Subcutaneous adipose tissue (tissue), 4 donors: ENCODE results near the gene PIK3R2. TPM values are rescaled to one million over a fixed set of nuclear protein-coding genes. Genes with fewer than 3 reads are reported as not detected.

ENCODE experiments used
- total RNA-seq, 4 donors: library from RNA; depleted of rRNA; stranded (reverse); fragments of >200 nt; gene quantifications; one replicate each; pipeline ENCODE4 v1.1.0, GENCODE V29; 2016
- TF ChIP-seq, protein P1 (sequence below): fragments of 450-650 bp; IDR thresholded peaks from one replicate; pipeline ENCODE4 v1.5.1; 2016; ENCODE audit warnings: low read depth, mild to moderate bottlenecking, control low read depth, antibody characterized with exemption, moderate library complexity

Gene PIK3R2
- total RNA-seq, 4 donors from 2014 or later = 4.7 to 10.0 (median 7.0) TPM

DNA sequence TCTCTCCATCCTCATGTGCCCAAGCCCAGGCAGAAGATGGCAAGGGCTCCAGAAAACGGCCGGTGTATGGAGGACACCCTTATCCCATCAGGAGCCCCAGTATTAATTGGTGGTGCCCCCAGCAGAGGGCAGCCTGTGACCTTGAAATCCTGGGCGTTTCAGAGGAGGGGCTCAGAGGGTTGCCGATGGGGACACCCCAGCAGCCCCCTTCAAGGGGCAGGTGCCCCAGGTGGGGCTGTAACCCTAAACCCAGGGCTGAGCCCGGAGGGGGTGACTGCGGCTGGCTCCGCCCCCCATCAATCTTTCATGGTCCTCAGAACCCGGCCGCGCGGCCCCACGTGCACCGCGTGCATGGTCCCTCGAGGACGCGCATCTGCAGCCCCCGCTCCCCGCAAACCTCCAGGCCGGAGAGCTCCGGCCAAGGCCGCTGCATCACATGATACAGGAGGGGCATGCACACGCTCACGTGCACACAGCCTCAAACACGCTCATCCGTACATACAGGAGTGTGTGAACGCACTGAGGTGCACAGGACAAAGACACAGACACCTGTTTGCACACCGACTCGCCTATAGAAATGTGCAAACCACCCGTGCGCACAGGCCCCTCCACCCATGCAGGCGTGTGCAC lies 49.9 kb downstream of the PIK3R2 start:
- TF ChIP-seq, protein P1, sequence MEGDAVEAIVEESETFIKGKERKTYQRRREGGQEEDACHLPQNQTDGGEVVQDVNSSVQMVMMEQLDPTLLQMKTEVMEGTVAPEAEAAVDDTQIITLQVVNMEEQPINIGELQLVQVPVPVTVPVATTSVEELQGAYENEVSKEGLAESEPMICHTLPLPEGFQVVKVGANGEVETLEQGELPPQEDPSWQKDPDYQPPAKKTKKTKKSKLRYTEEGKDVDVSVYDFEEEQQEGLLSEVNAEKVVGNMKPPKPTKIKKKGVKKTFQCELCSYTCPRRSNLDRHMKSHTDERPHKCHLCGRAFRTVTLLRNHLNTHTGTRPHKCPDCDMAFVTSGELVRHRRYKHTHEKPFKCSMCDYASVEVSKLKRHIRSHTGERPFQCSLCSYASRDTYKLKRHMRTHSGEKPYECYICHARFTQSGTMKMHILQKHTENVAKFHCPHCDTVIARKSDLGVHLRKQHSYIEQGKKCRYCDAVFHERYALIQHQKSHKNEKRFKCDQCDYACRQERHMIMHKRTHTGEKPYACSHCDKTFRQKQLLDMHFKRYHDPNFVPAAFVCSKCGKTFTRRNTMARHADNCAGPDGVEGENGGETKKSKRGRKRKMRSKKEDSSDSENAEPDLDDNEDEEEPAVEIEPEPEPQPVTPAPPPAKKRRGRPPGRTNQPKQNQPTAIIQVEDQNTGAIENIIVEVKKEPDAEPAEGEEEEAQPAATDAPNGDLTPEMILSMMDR = no peak

DNA sequence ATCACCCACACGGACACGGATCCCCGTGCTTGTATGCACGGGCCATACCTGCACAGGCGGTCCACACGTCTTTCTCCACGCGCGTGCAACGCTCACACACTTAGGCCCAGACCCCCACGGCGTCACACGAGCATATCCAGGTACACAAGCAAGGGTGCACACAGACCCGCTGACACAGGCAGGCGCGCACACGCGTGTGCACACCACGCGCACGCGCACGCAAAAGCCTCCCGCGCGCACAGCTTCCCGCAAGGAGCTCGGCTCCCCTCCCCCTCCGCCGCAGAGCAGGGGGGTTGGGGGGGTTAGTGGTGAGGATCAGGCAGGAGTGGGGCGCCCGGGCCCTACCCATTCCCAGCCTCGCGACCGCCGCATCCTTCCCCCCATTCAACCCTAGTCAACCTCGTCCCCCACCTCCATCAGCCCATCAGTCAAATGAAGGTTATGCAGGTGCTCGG lies 50.5 kb downstream of the PIK3R2 start:
- TF ChIP-seq, protein P1 = no peak

DNA sequence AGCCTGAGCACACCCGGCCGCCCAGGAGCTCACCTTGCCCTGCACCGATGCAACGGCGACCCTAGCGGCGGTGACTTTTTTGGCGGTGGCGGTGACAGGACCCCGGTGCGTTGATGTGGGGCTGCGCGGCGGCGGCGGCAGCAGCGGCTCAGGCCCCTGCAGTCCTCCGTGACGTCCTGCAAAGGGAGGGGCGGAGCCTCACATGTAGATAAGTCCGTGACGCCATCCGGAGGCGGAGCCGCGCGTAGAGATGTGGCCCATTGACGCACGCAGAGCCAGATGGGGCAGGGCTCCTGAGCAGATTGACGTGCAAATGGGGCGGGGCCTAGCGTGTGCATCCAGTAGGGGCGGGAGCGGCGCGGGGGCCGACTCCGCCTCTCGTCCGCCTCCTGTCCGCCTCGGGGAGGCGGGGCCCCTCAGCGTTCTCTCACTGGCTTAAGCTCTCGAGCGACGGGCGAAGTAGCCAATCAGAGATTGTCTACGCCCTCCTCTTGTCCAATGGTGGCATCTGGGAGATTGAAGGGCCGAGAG lies 51.0 kb downstream of the PIK3R2 start, which contains the start of gene RAB3A:
Gene RAB3A, minus strand, starts transcription at position 180 of the 531 bp plus-strand sequence. CDS start 1,302 bp downstream, outside the sequence.
- TF ChIP-seq, protein P1 = no peak

DNA sequence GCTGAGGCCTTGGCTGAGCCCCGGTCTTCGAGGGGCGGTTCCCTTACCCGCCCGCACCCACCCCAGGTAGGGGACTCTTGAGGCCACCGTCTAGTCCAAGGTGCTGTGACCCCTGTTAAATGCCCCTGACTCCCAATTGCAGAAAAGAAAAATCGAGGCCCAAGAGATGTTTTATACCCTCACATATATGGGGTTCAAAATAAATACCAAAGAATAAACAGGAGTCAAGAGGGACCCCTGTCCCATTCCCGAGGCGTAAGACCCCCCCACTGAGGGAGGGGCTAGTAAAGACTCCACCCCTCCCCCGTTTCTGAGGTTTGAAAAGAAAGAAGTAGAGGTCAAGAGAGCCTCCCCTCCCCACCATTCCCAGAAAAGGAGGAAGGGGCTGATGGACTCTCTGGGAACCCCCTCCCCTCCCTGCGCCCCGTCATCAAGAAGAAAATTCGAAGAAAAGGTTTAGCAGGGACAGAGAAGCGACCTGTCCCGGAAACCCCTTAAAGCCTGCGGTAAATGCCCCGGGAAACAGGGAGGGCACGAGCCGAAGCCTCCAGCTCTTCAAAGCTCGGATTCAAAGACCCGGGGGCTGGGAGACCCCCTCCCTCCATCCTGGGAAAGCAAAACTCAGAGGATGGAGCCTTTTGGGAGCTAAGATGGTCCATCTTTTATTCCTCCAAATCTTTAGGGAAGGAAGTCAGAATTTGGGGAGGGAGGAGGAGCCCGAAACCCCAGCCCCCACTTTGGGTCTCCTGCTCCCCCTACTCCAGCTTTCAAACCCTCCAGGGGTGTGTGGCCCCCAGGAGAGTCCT lies 51.6 kb downstream of the PIK3R2 start:
- TF ChIP-seq, protein P1 = no peak

DNA sequence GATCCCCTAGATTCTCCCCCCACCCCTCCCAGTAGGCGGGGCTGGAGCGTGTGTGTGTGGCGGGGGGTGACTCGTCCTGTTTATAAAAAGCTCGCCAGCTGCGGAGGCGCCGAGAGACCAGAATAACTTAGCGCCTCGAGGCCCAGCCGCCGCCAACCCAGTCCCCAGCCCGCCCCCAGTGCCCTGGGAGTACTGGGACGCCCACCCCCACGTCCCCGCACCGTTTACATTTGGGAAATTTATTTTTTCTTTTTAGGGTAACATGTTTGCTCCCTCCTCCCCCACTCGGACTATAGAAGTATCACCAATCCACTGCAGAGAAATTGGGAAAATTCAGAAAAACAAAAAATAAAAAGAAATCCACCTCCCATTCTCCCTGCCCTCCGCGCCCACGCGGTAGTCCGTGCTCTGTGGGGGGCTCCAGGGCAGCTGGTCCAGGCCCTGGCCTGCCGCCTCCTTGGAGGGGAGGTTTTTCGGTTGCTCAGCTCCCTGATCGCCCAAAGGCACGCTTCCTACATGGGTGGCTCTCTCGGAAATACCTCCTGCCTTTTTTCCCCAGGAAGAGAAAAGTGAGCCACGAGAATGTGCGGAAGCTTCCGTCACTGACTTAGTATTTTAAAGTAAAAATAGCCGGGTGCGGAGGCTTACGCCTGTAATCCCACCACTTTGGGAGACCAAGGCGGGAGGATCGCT lies 52.4 kb downstream of the PIK3R2 start:
- TF ChIP-seq, protein P1 = no peak

DNA sequence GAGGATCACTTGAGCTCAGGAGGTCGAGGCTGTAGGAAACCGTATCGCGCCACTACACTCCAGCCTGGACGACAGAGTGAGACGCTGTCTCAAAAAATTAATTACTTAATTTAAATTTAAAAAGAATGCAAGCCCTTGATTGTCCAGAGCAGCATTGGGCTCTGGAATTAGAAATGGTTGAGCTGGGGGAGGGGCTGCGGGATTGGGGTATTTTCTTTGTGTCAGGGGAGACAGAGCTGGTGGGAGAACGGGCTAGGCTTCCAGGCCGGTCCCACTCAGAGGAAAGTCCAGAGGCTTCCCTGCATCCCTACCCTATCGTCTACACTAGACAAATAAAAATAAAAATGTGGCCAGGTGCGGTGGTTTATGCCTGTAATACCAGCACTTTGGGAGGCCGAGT lies 53.1 kb downstream of the PIK3R2 start:
- TF ChIP-seq, protein P1 = no peak
